ENCODE results near the gene SFI1. TPM values are rescaled to one million over a fixed set of nuclear protein-coding genes. Genes with fewer than 3 reads are reported as not detected.

SFI1 gene
- total RNA-seq, 1 donor from 2014 or later: 74.5 TPM

Other genes with a start within 250 kb of the SFI1 start
- 48.0 TPM for gene PIK3IP1, start 204.0 kb upstream of the SFI1 start, total RNA-seq
- 61.4 TPM for gene PATZ1, start 150.2 kb upstream of the SFI1 start, total RNA-seq
- 45.6 TPM for gene DRG1, start 96.9 kb upstream of the SFI1 start, total RNA-seq
- 24.5 TPM for gene EIF4ENIF1, start 6.7 kb upstream of the SFI1 start, total RNA-seq
- gene PISD, start 165.7 kb downstream of the SFI1 start, total RNA-seq: 57.8 TPM